GM19099 (cell line): Measurements from ENCODE around the gene FRMD6.

Source experiments
- POLR2A ChIP-seq: IDR thresholded peaks from 3 replicates; pipeline ENCODE4 v1.6.1; 2011; ENCODE audit warnings: low read depth; ENCODE audit not compliant: insufficient read length; ENCODE audit errors: extremely low read depth

The FRMD6 gene

GRCh38 chr14:51621654-51622053, 30.1 kb upstream of the FRMD6 start:
- TF ChIP-seq POLR2A, result no peak

- TF ChIP-seq POLR2A, result no peak
Observed at GRCh38 chr14:51622376-51622775, 29.3 kb upstream of the FRMD6 start.

- no peak for TF ChIP-seq POLR2A
Observed at GRCh38 chr14:51624955-51625569, 26.6 kb upstream of the FRMD6 start.

DNA sequence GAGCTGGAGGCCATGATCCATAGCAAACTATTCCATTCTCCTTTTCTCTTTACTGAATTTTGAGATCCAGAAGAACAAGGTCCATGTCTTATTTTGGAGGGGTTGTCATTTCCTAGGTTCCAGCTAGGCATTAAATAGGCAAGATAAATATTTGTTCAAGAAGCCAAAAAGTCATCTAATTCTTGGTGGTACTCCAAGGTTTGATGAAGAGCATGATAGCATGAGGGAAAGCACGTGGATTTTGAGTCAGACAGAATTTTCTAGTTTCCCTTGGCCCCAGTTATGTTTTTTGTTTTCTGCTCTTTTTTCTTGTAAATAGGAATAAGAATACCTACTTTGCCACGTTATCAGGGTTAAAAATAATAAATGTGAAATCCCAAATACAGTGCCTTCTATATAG, 25.5 kb upstream of the FRMD6 start:
- TF ChIP-seq POLR2A, result no peak

- no peak for TF ChIP-seq POLR2A
Observed at GRCh38 chr14:51626788-51627187, 24.9 kb upstream of the FRMD6 start.

GRCh38 chr14:51627313-51627712, 24.4 kb upstream of the FRMD6 start:
- no peak for TF ChIP-seq POLR2A

DNA sequence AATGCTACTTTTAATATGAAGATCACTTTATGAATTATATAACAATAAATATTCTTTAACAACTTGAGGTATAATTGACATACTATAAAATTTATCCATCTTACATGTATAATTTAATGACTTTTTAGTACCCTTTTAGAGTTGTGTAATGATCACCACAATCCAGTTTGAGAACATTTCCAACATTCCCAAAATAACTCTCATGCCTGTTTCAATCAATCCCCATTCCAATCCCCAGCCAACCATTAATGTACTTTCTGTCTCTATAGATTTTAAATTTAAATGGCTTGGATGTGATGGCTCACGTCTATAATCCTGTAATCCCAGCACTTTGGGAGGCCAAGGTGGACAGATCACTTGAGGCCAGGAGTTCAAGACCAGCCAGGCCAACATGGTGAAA, 23.5 kb upstream of the FRMD6 start:
- no peak for TF ChIP-seq POLR2A

- TF ChIP-seq POLR2A, result no peak
Observed at GRCh38 chr14:51630987-51631386, 20.7 kb upstream of the FRMD6 start.

GRCh38 chr14:51636109-51636508, 15.6 kb upstream of the FRMD6 start:
- TF ChIP-seq POLR2A, result no peak

DNA sequence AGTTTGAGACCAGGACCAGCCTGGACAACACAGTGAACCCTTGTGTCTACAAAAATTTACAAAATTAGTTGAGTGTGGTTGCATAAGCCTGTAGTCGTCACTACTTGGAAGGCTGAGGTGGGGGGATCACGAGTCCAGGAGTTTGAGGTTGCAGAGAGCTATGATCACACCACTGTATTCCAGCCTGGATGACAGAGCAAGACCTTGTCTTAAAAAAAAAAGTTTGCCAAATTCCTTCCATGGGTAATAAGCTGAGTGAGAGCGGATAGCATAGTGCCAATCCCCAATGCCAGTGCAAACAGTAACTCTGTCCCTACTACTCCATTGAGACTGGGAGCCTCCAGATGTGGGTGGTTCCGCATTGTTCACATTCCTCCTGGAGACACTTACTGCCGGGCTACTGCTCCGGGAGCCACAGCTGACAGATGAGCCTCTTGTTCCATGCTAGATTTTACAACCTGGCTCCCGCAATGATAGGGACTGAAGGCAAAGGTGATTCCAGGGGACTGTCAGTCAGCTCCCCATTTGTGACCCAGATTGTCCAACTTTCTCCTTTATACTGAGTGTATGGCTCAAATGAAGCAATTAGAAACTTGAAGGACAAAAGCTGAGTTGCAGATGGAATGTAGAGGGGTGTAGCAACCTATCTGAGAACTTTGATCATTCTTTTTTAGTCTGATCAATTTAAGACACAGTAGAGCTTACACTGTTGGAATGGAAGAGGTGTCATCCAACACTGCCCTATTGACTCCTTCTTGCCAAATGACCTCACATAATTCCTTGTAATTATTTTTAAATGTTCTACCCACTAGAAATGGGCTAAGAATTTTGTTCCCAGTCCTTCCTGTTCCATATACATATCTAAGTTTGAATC, 13.4 kb upstream of the FRMD6 start:
- no peak for TF ChIP-seq POLR2A

GRCh38 chr14:51639668-51640316, 11.9 kb upstream of the FRMD6 start:
- TF ChIP-seq POLR2A, result no peak

DNA sequence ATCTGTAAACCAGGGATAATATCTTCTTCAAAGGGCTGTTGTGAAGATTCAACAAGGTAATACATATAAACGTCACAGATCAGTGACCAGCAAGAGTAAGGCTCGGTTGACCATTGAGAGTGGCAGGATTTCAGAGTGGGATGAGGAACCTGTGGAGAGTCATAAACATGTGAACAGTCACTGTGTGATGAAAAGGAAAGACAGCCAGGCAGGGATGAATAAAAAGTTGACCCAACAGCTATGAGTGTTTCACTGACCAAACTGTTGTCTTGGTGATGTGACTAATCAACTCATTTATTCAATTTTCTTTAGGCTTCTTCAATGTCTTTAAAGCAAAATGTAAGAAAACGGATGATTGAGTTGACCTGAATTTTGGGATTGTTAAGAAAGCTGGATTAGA, 8.6 kb upstream of the FRMD6 start:
- TF ChIP-seq POLR2A, result no peak

DNA sequence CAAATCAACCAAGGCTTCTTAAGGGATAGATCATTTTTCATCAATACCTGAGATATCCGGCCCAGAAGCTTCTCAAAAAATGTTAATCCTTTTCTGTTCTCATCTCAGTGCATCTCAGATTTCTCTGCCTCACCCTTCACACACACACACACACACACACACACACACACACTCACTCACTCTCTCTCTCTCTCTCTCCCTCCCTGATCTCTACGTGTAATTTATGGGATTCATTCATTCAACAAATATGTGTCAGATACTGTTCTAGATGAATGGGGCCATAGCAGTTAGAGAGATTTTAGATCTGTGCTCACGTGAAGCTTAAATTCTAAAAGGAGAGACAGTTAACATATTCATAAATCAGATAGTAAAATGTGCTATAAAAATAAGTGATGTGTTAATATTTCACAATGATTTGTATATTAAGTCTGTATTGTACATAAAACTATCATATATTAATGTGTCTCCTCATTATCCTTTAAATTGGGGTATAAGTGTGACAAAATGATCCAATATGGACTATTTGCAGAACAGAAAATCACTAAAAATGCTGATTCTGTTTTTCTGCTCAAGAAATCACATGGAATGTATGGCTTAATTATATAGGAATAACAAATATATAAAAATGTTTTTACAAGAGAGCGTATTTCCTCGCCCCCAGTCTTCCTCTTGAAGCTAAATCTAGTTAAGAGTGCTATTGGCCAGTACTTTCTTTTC, 7.3 kb upstream of the FRMD6 start:
- TF ChIP-seq POLR2A, result no peak

- TF ChIP-seq POLR2A, result no peak
Observed at GRCh38 chr14:51648296-51648695, 3.4 kb upstream of the FRMD6 start.

DNA sequence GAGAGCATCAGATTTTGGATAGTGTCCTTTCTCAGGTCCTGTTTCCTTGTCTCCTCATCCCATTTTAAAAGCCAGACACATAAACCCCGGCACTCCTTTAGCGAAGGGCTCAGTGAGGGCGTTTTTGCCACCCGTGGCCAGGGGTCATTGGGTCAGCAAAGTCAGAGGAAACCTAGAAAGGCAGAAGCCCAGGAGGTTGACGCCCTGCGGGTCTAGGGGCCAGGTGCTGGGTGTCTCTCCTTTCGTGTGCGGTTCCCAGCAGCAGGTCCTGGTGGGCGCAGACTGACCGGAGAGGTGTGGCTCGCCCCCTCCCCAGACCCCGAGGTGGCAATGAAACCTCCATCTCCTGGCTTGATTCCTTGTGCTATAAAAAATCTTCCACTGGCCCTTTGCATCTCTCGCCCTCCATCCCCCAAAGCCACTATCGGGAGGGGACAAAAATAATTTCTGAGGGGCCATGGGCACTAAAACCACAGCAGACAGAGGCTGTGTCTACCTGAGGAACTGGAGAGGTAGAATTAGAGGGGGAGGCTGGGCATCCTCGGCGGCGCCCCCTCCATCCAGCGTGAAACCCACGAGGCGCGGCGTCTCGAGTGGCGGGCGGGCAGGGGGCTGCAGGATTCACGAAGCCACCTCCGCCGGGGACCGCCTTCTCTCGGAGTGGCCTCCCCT, 858 bp upstream of the FRMD6 start:
- no peak for TF ChIP-seq POLR2A
